ENCODE measurements around the gene ITGB3. TPM values are rescaled to one million over a fixed set of nuclear protein-coding genes. Genes with fewer than 3 reads are reported as not detected.
"Not testable (repeated sequence)": the region's sequence is repeated elsewhere in the genome, so short reads cannot be mapped to it uniquely, and the experiment has no call there.

The ITGB3 gene
- total RNA-seq, 1 donor, result 79.9 TPM

GRCh38 chr17:47223460-47223859 lies 30.2 kb upstream of the ITGB3 start:
- DNase-seq (ENCODE audit: low read depth), result no peak
- no peak for TF ChIP-seq CTCF (IDR thresholded peaks at IDR 0.05; ENCODE audit: insufficient read depth, low read depth, low read length)

GRCh38 chr17:47224077-47224476 lies 29.6 kb upstream of the ITGB3 start:
- DNase-seq (ENCODE audit: low read depth); H3K4me3 ChIP-seq (ENCODE audit: low read depth, low read length): not testable (repeated sequence)

More at GRCh38 chr17:47223460-47223859, 30.2 kb upstream of the ITGB3 start:
- no peak overlapping the region for H3K4me3 ChIP-seq (ENCODE audit: low read depth, low read length)

GRCh38 chr17:47224966-47225365 lies 28.7 kb upstream of the ITGB3 start:
- H3K4me3 ChIP-seq (ENCODE audit: low read depth, low read length), result no peak overlapping the region
- TF ChIP-seq CTCF (IDR thresholded peaks at IDR 0.05; ENCODE audit: insufficient read depth, low read depth, low read length), result no peak
- no peak for DNase-seq (ENCODE audit: low read depth)

- H3K4me3 ChIP-seq (ENCODE audit: low read depth, low read length), result no peak overlapping the region
Measured at GRCh38 chr17:47225436-47225858, 28.2 kb upstream of the ITGB3 start.

GRCh38 chr17:47225911-47226688 lies 27.5 kb upstream of the ITGB3 start:
- DNase-seq (ENCODE audit: low read depth), result peak; percentile 60
- H3K4me3 ChIP-seq (ENCODE audit: low read depth, low read length), result no peak overlapping the region
- TF ChIP-seq CTCF (IDR thresholded peaks at IDR 0.05; ENCODE audit: insufficient read depth, low read depth, low read length), result no peak

More at GRCh38 chr17:47225436-47225858, 28.2 kb upstream of the ITGB3 start:
- TF ChIP-seq CTCF (IDR thresholded peaks at IDR 0.05; ENCODE audit: insufficient read depth, low read depth, low read length), result no peak
- DNase-seq (ENCODE audit: low read depth), result peak; percentile 92

GRCh38 chr17:47227862-47228261 lies 25.8 kb upstream of the ITGB3 start:
- no peak overlapping the region for H3K4me3 ChIP-seq (ENCODE audit: low read depth, low read length)
- no peak for TF ChIP-seq CTCF (IDR thresholded peaks at IDR 0.05; ENCODE audit: insufficient read depth, low read depth, low read length)
- no peak for DNase-seq (ENCODE audit: low read depth)

GRCh38 chr17:47229535-47230443 lies 23.8 kb upstream of the ITGB3 start:
- H3K4me3 ChIP-seq (ENCODE audit: low read depth, low read length), result peak overlapping the region; percentile 36
- peak; percentile 97 for DNase-seq (ENCODE audit: low read depth)
- TF ChIP-seq CTCF (IDR thresholded peaks at IDR 0.05; ENCODE audit: insufficient read depth, low read depth, low read length), result peak; percentile 100

Measured in fibroblast of villous mesenchyme (primary cell).